HepG2 (cell line): ENCODE results near the gene PSMG3. TPM values are rescaled to one million over a fixed set of nuclear protein-coding genes. Genes with fewer than 3 reads are reported as not detected.

Source experiments
- ATAC-seq: fragments of 200-7000 bp; cut with Tn5 transposase; 3 replicates; pipeline ENCODE4 v1.9.1; 2020; ENCODE audit warnings: mild to moderate bottlenecking, moderate library complexity
- BruUV-seq: library from RNA; stranded (reverse); fragments of 400-500 nt; replicated peaks from 2 replicates; lab custom pipeline; 2021; lab: Mats Ljungman, UMichigan
- CTCF ChIA-PET: fragments of 300-600 bp; formaldehyde crosslinking; extraction: SDS; loops from one replicate; lab custom pipeline; 2021; ENCODE audit warnings: low total read pairs, inconsistent platforms, low intra/inter-chr PET ratio; lab: Yijun Ruan, JAX
- POLR2A ChIA-PET: fragments of 350-600 bp; sonication (Branson Sonifier 250); formaldehyde crosslinking; loops from one replicate; lab custom pipeline; 2020; ENCODE audit warnings: antibody characterized with exemption, inconsistent platforms; lab: Yijun Ruan, JAX
- DNase-seq: peaks from one replicate; pipeline ENCODE4 v3.0.0-alpha.2; 2015; ENCODE audit warnings: low spot score
- FAIRE-seq: peaks from 3 replicates; lab custom pipeline; 2011; peaks lifted over from hg19 to GRCh38; lab: Jason Lieb, UNC
- H2AFZ ChIP-seq: one replicate; pipeline ENCODE4 v1.6.1; 2011; ENCODE audit warnings: low read length, inconsistent platforms
- H3K27ac ChIP-seq: fragments of 300-600 bp; 3 replicates; pipeline ENCODE4 v1.8.0; 2011; ENCODE audit warnings: mixed run types, mild to moderate bottlenecking, mixed read lengths, low read length, inconsistent platforms; ENCODE audit not compliant: insufficient read depth; ENCODE audit errors: extremely low read length
- H3K27me3 ChIP-seq, 2 experiments: fragments of 200-600 bp in 1 of 2; 2 replicates in 1 of 2; 3 replicates in 1 of 2; pipeline versions ENCODE4 v1.6.0 to v1.8.0; 2011; ENCODE audit warnings: low read length in 2 of 2, mild to moderate bottlenecking in 2 of 2, moderate library complexity in 2 of 2, inconsistent platforms in 1 of 2; ENCODE audit not compliant: insufficient read depth in 2 of 2, control insufficient read depth in 1 of 2
- H3K36me3 ChIP-seq, 2 experiments: fragments of 200-600 bp in 1 of 2; replicated peaks in 1 of 2; 2 replicates in 1 of 2; 3 replicates in 1 of 2; pipeline versions ENCODE4 v1.5.1 to v1.8.0; 2011; ENCODE audit warnings: low read length in 2 of 2, inconsistent platforms in 1 of 2; ENCODE audit not compliant: insufficient read depth in 2 of 2, control insufficient read depth in 1 of 2
- H3K4me1 ChIP-seq: 2 replicates; pipeline ENCODE4 v1.5.1; 2012; ENCODE audit warnings: low read length, inconsistent platforms; ENCODE audit not compliant: insufficient read depth
- H3K4me2 ChIP-seq: 2 replicates; pipeline ENCODE4 v1.6.0; 2011; ENCODE audit warnings: low read depth, low read length, inconsistent platforms
- H3K4me3 ChIP-seq, 3 experiments: fragments of 200-600 bp in 1 of 3; sonication (generic), shearing (Covaris generic) in 1 of 3; replicated peaks in 1 of 3; 2 replicates each; pipeline ENCODE4 v1.5.1; 2011 to 2016; ENCODE audit warnings: low read length in 3 of 3, inconsistent platforms in 2 of 3, low read depth in 2 of 3, mild to moderate bottlenecking in 2 of 3, control low read depth in 1 of 3, mixed read lengths in 1 of 3; ENCODE audit not compliant: insufficient read depth in 1 of 3
- H3K79me2 ChIP-seq: one replicate; pipeline ENCODE4 v1.6.1; 2011; ENCODE audit warnings: low read length, inconsistent platforms; ENCODE audit not compliant: insufficient read depth
- H3K9ac ChIP-seq: 2 replicates; pipeline ENCODE4 v1.6.0; 2011; ENCODE audit warnings: mild to moderate bottlenecking, low read depth, low read length, inconsistent platforms; ENCODE audit not compliant: insufficient read depth
- H3K9me3 ChIP-seq: 2 replicates; pipeline ENCODE4 v1.5.1; 2012; ENCODE audit warnings: mild to moderate bottlenecking, low read length
- H4K20me1 ChIP-seq: 2 replicates; pipeline ENCODE4 v1.6.0; 2011; ENCODE audit warnings: inconsistent platforms, mild to moderate bottlenecking, low read length, moderate library complexity; ENCODE audit not compliant: insufficient read depth
- ARNTL ChIP-seq: sonication (generic); formaldehyde crosslinking; IDR thresholded peaks from 2 replicates; pipeline ENCODE4 v1.4.0; 2020; ENCODE audit warnings: mild to moderate bottlenecking, missing genetic modification reagents
- ASH2L ChIP-seq: fragments of 300-600, 200-600 bp; sonication (generic); IDR thresholded peaks from 2 replicates; pipeline ENCODE4 v1.7.0; 2017; ENCODE audit warnings: low read depth, mild to moderate bottlenecking, moderate library complexity, mixed read lengths, low read length; ENCODE audit not compliant: insufficient read length
- BCL3 ChIP-seq: sonication (generic); formaldehyde crosslinking; IDR thresholded peaks from 2 replicates; pipeline ENCODE4 v1.5.1; 2020; ENCODE audit warnings: mild to moderate bottlenecking, missing genetic modification reagents, moderate library complexity
- MEIS2 ChIP-seq: sonication (generic); formaldehyde crosslinking; IDR thresholded peaks from 2 replicates; pipeline ENCODE4 v1.9.0; 2021; ENCODE audit warnings: mild to moderate bottlenecking, missing genetic modification reagents
- NCOA2 ChIP-seq: sonication (generic); formaldehyde crosslinking; IDR thresholded peaks from 2 replicates; pipeline ENCODE4 v1.8.0; 2022; ENCODE audit warnings: inconsistent platforms
- NPAS2 ChIP-seq: sonication (generic); formaldehyde crosslinking; IDR thresholded peaks from 2 replicates; pipeline ENCODE4 v1.8.0; 2022; ENCODE audit warnings: mild to moderate bottlenecking, missing genetic modification reagents, borderline replicate concordance
- SRY ChIP-seq: sonication (generic); formaldehyde crosslinking; IDR thresholded peaks from 2 replicates; pipeline ENCODE4 v1.8.0; 2022; ENCODE audit warnings: mild to moderate bottlenecking, missing genetic modification reagents
- TERF1 ChIP-seq: sonication (generic); formaldehyde crosslinking; IDR thresholded peaks from 2 replicates; pipeline ENCODE4 v1.8.0; 2022; ENCODE audit warnings: mild to moderate bottlenecking, missing genetic modification reagents, moderate library complexity
- ZBTB43 ChIP-seq: sonication (generic); formaldehyde crosslinking; conservative IDR thresholded peaks from 2 replicates; pipeline ENCODE4 v1.4.0; 2020; ENCODE audit warnings: missing genetic modification reagents
- ZFP37 ChIP-seq: sonication (generic); formaldehyde crosslinking; IDR thresholded peaks from 2 replicates; pipeline ENCODE4 v1.4.0; 2020; ENCODE audit warnings: missing genetic modification reagents, borderline replicate concordance
- ZNF556 ChIP-seq: sonication (generic); formaldehyde crosslinking; IDR thresholded peaks from 2 replicates; pipeline ENCODE4 v1.4.0; 2020; ENCODE audit warnings: mild to moderate bottlenecking, missing genetic modification reagents, borderline replicate concordance
- ZNF652 ChIP-seq: IDR thresholded peaks from 2 replicates; pipeline ENCODE4 v1.6.1; 2016; ENCODE audit warnings: low read depth, borderline replicate concordance
- ZNF883 ChIP-seq: sonication (generic); formaldehyde crosslinking; IDR thresholded peaks from 2 replicates; pipeline ENCODE4 v1.5.1; 2020; ENCODE audit warnings: mild to moderate bottlenecking, missing genetic modification reagents; ENCODE audit errors: not compliant biosample characterization
- WGBS: methylation state at CpG from one replicate; pipeline ENCODE4 v1.1.6; 2017; ENCODE audit warnings: low lambda C conversion rate; 5-methylcytosine and 5-hydroxymethylcytosine counted together
- in situ Hi-C: cut with HindIII; loops from 2 replicates; pipeline ENCODE4 v1.10.0; 2017; ENCODE audit warnings: low pct_unique_long_range_greater_than_20kb; ENCODE audit not compliant: extremely low pct_ligation_motif_present
- intact Hi-C: fragments of 100-400 bp; cut with micrococcal nuclease; formaldehyde crosslinking; loops from one replicate; pipeline ENCODE4 v1.10.0; 2022; ENCODE audit not compliant: unreplicated experiment
- polyA plus RNA-seq, 8 experiments: library from polyadenylated mRNA; depleted of rRNA in 3 of 8; stranded (reverse) in 7 of 8; unstranded in 1 of 8; fragments of >200 nt; fragmentation: Illumina TruSeq in 4 of 8; extraction: Trizol in 4 of 8; gene quantifications; 2 replicates each; pipeline versions ENCODE4 v1.2.1 to v1.2.3, GENCODE V29; 2011 to 2016; ENCODE audit warnings: low read depth in 4 of 8, missing spikeins in 1 of 8, mixed read lengths in 1 of 8; ENCODE audit not compliant: insufficient read depth in 1 of 8
- total RNA-seq, 5 experiments: library from RNA; depleted of rRNA; stranded (reverse); fragments of >200 nt; fragmentation: Illumina TruSeq; extraction: Trizol; gene quantifications; 2 replicates each; pipeline ENCODE4 v1.2.3, GENCODE V29; 2016; ENCODE audit warnings: low read depth in 1 of 5

PSMG3 gene
- total and polyA plus RNA-seq, 2 of the 13 experiments (the other 11 are each of a cell fraction or from before 2014, with no cell fraction given), result 29.6 to 48.4 TPM

GRCh38 chr7:1555813-1556543 is 13.9 kb downstream of the PSMG3 start, which contains the start of gene TMEM184A:
TMEM184A (minus strand) TSS chr7:1556205; CDS start chr7:1555484, 721 bp downstream.
- FAIRE-seq, result no peak
- no peaks in the 10 kb centered on the region; a peak in 1 of 5 replicates for H3K36me3 ChIP-seq
- H3K9me3 ChIP-seq, result no peaks in the 10 kb centered on the region
- peak; percentile 89 for DNase-seq
- intact Hi-C loops (loop anchor here (1.0 to 5.0 kb wide), 3 partner anchors 19 to 49 kb away; no protein-coding TSS in a partner anchor), in situ Hi-C loops (loop anchor here (5.0 kb wide), 1 partner anchor 54 kb away; the partner anchor contains the start of gene INTS1)
- CTCF ChIA-PET, result interaction anchor here (2.1 to 3.1 kb wide), 2 partner anchors 49 to 52 kb away, joined by 10 to 24 read pairs; partner anchors contain the start of gene INTS1
- peak within 1 kb of the TSS; percentile 95 for H3K4me2 ChIP-seq
- BruUV-seq, result TSS peak; percentile 86
- POLR2A ChIA-PET, result interaction anchor here (1.0 to 6.4 kb wide), 16 partner anchors 9 to 955 kb away, joined by 3 to 108 read pairs (median 6); partner anchors contain the start of genes INTS1, MAFK and PSMG3
- H3K4me1 ChIP-seq, result peaks cover 54% of the 10 kb centered on the region
- ATAC-seq, result peak; percentile 76
- WGBS, result 0% methylated on average over 4 of the region's 23 CpGs
- no peak within 1 kb of the TSS for H2AFZ ChIP-seq
- H3K27me3 ChIP-seq, result peaks cover 3 to 7% of the 10 kb centered on the region in 2 experiments; a peak in 2 of 5 replicates
- no peaks in the 10 kb centered on the region for H3K79me2 ChIP-seq
- peak within 1 kb of the TSS; percentile 87 for H3K9ac ChIP-seq
- no peaks in the 10 kb centered on the region for H4K20me1 ChIP-seq
- peak within 1 kb of the TSS; percentile 89 for H3K27ac ChIP-seq
- peak within 1 kb of the TSS; percentile 35 to 72 (median 55); a peak in 5 of 6 replicates for H3K4me3 ChIP-seq
- peak; percentile 93; the same call in 1 of the 2 replicates for TF ChIP-seq MEIS2 (CRISPR knock-in tag)
- no peak; the same call in 1 of the 2 replicates for TF ChIP-seq NCOA2 (CRISPR knock-in tag)
- 0 out of 2 replicates have a peak, but pooled peaks have one; percentile 18 for TF ChIP-seq SRY
- TF ChIP-seq ARNTL (CRISPR knock-in tag), result peak; percentile 88; the same call in 1 of the 2 replicates
- TF ChIP-seq ZBTB43 (CRISPR knock-in tag), result 0 out of 2 replicates have a peak, but pooled peaks have one; percentile 72
- TF ChIP-seq ZFP37, result peak; percentile 69; the same call in 1 of the 2 replicates
- peak; percentile 39; the same call in 1 of the 2 replicates for TF ChIP-seq ZNF652 (CRISPR knock-in tag)
- no peak for TF ChIP-seq ASH2L
- no peak for TF ChIP-seq NPAS2 (CRISPR knock-in tag)
- TF ChIP-seq ZNF883 (CRISPR knock-in tag), result peak; percentile 89
- TF ChIP-seq TERF1 (CRISPR knock-in tag), result no peak
- TF ChIP-seq ZNF556 (CRISPR knock-in tag), result 0 out of 2 replicates have a peak, but pooled peaks have one; percentile 23
- TF ChIP-seq BCL3 (CRISPR knock-in tag), result peak; percentile 94
